Suprapubic skin (tissue), 4 donors: ENCODE results near the gene MOB3A. TPM values are rescaled to one million over a fixed set of nuclear protein-coding genes. Genes with fewer than 3 reads are reported as not detected.

Experiments
- DNase-seq, 2 donors: peaks; one replicate each; pipeline ENCODE4 v3.0.0-alpha.2; 2019; ENCODE audit warnings: low spot score in 2 of 2
- H3K27ac ChIP-seq: fragments of 200-600 bp; sonication (generic); one replicate; pipeline ENCODE4 v1.5.1; 2019
- H3K27me3 ChIP-seq: fragments of 200-600 bp; sonication (generic); one replicate; pipeline ENCODE4 v1.5.1; 2019
- H3K36me3 ChIP-seq: fragments of 200-600 bp; sonication (generic); one replicate; pipeline ENCODE4 v1.5.1; 2019
- H3K4me1 ChIP-seq: fragments of 200-600 bp; sonication (generic); one replicate; pipeline ENCODE4 v1.5.1; 2019
- H3K4me3 ChIP-seq: fragments of 200-600 bp; sonication (generic); one replicate; pipeline ENCODE4 v1.5.1; 2019; ENCODE audit warnings: mild to moderate bottlenecking
- H3K9me3 ChIP-seq: fragments of 200-600 bp; sonication (generic); one replicate; pipeline ENCODE4 v1.5.1; 2019
- EP300 ChIP-seq: sonication (generic); formaldehyde crosslinking; IDR thresholded peaks from one replicate; pipeline ENCODE4 v1.6.1; 2017; ENCODE audit warnings: antibody characterized with exemption
- POLR2A ChIP-seq, 2 donors: fragments of 450-650 bp; IDR thresholded peaks; one replicate each; pipeline ENCODE4 v1.6.1; 2017; ENCODE audit warnings: antibody characterized with exemption in 2 of 2, mild to moderate bottlenecking in 2 of 2, moderate library complexity in 2 of 2
- POLR2AphosphoS5 ChIP-seq, 3 donors: sonication (generic); formaldehyde crosslinking; IDR thresholded peaks; one replicate each; pipeline ENCODE4 v1.6.1; 2017; ENCODE audit warnings: antibody characterized with exemption in 3 of 3
- WGBS: methylation state at CpG from one replicate; pipeline ENCODE4 v1.1.5; 2018; 5-methylcytosine and 5-hydroxymethylcytosine counted together
- total RNA-seq, 4 donors: library from RNA; depleted of rRNA; stranded (reverse); fragments of >200 nt; gene quantifications; one replicate each; pipeline ENCODE4 v1.1.0, GENCODE V29; 2016
- TF ChIP-seq, protein P1 (sequence below), 2 donors: fragments of 200-600 bp in 1 of 2; fragments of 450-650 bp in 1 of 2; sonication (generic) in 1 of 2; IDR thresholded peaks; one replicate each; pipeline ENCODE4 v1.5.1; 2016 to 2019; ENCODE audit warnings: antibody characterized with exemption in 2 of 2, mild to moderate bottlenecking in 1 of 2, moderate library complexity in 1 of 2

The MOB3A gene
- total RNA-seq, 4 donors from 2014 or later = 23.7 to 29.4 (median 28.1) TPM

DNA sequence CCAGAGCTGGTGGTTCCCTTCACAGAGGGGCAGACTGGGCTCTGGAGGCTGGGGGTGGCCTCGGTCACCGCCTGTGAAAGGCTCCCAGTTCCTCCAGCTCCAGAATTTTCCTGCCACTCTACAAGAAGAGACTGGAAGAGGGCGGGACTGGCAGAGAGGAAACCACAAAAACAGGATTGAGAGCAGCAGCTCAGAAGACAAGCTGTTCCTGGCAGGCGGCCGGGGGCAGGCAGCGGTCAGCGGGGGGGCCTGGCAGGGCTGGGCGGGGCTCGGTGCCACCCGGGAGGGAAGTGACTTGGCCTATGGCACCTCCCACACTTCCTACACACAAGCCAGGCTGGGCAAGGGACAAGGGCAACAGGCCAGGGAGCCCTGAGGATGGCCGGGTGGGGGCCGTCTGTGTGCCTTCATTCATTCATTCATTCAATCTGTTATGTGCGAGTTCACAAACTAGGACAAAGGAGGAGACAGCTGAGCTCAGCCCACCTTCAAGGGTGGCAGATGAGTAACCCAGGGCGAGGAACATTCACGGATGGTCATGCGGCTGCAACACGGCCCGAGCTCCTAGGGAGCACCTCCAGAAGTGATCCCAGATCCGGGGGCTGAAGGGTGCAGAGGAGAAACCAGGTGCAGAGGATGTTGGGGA lies 63.7 kb downstream of the MOB3A start:
- WGBS = 2% methylated on average over 17 of the region's 19 CpGs
- Histone ChIP-seq H3K9me3 (peaks cover 6% of the 10 kb centered on the region), H3K4me3 (peak overlapping the region; percentile 36), H3K4me1 (peaks cover 65% of the 10 kb centered on the region), H3K36me3 (no peaks in the 10 kb centered on the region), H3K27ac (peak overlapping the region; percentile 97), H3K27me3 (no peaks in the 10 kb centered on the region)
- TF ChIP-seq POLR2A (IDR thresholded peaks at IDR 0.05) (no peak), EP300 (peak; percentile 56), POLR2AphosphoS5 (IDR thresholded peaks at IDR 0.05) (peak; percentile 67 to 97 (median 95))
- TF ChIP-seq, protein P1, sequence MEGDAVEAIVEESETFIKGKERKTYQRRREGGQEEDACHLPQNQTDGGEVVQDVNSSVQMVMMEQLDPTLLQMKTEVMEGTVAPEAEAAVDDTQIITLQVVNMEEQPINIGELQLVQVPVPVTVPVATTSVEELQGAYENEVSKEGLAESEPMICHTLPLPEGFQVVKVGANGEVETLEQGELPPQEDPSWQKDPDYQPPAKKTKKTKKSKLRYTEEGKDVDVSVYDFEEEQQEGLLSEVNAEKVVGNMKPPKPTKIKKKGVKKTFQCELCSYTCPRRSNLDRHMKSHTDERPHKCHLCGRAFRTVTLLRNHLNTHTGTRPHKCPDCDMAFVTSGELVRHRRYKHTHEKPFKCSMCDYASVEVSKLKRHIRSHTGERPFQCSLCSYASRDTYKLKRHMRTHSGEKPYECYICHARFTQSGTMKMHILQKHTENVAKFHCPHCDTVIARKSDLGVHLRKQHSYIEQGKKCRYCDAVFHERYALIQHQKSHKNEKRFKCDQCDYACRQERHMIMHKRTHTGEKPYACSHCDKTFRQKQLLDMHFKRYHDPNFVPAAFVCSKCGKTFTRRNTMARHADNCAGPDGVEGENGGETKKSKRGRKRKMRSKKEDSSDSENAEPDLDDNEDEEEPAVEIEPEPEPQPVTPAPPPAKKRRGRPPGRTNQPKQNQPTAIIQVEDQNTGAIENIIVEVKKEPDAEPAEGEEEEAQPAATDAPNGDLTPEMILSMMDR (IDR thresholded peaks at IDR 0.05) = no peak
- DNase-seq = peak; percentile 98

DNA sequence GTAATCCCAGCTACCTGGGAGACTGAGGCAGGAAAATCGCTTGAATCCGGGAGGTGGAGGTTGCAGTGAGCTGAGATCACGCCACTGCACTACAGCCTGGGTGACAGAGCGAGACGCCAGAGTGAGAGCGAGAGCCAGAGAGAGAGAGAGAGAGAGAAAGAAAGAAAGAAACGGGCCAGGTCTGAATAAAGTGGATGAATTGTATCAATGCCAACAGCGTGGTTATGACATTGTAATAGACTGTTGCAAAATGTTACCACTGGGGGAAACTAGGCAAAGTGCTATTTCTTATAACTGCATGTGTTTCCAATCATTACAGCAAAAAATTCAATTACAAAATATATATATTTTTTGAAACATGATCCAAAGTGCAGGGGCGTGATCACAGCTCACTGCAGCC lies 68.8 kb downstream of the MOB3A start:
- Histone ChIP-seq H3K9me3 (peaks cover 3% of the 10 kb centered on the region), H3K4me3 (no peak overlapping the region), H3K27ac (no peak overlapping the region), H3K36me3 (no peaks in the 10 kb centered on the region), H3K27me3 (no peaks in the 10 kb centered on the region), H3K4me1 (peaks cover 44% of the 10 kb centered on the region)
- DNase-seq = no peak
- peak in 2 of 3 donors; percentile 32 to 78 for TF ChIP-seq POLR2AphosphoS5 (IDR thresholded peaks at IDR 0.05)
- TF ChIP-seq, protein P1 (IDR thresholded peaks at IDR 0.05) = no peak
- WGBS = 49% methylated on average over 9 of the region's 9 CpGs

DNA sequence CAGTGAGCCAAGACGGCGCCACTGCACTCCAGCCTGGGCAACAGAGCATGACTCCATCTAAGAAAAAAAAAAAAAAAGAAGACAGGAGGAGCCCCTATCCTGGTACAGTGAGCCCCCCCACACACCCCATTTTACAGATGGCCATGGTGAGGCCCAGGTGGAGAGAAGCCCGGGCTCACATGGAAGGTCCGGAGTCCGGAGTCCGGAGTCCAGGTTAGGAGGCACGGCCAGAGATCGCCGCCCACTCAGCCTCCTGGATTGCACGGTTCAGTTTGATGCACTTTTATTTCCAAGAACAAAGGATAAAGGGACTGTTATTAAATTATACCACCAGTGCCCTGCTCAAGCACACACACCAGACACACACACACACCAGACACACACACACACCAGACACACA lies 69.4 kb downstream of the MOB3A start:
- H3K27ac ChIP-seq = no peak overlapping the region
- WGBS = 86% methylated on average over 10 of the region's 10 CpGs

DNA sequence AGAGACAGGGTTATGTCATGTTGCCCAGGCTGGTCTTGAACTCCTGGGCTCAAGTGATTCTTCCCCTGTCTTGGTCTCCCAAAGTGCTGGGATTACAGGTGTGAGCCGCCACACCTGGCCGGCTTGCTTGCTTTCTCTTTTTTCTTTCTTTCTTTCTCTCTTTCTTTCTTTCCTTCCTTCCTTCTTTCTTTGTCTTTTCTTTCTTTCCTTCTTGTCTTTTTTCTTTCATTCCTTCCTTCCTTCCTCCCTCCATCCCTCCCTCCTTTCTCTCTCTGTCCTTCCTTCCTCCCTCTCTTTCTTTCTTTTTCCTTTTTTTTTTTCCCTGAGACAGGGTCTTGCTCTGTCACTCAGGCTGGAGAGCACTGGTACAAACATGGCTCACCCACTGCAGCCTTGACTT lies 73.8 kb downstream of the MOB3A start:
- Histone ChIP-seq H3K4me1 (peaks cover 15% of the 10 kb centered on the region), H3K27me3 (no peaks in the 10 kb centered on the region), H3K36me3 (no peaks in the 10 kb centered on the region), H3K27ac (no peak overlapping the region), H3K9me3 (peaks cover 3% of the 10 kb centered on the region), H3K4me3 (no peak overlapping the region)
- WGBS = 93% methylated on average over 2 of the region's 2 CpGs
- no peak for DNase-seq
- TF ChIP-seq POLR2AphosphoS5 (IDR thresholded peaks at IDR 0.05) = no peak
- TF ChIP-seq, protein P1 (IDR thresholded peaks at IDR 0.05) = no peak
- TF ChIP-seq POLR2A (IDR thresholded peaks at IDR 0.05) = no peak
- TF ChIP-seq EP300 = no peak

More for the DNA sequence above, 69.4 kb downstream of the MOB3A start:
- Histone ChIP-seq H3K4me3 (no peak overlapping the region), H3K4me1 (peaks cover 38% of the 10 kb centered on the region), H3K9me3 (peaks cover 3% of the 10 kb centered on the region), H3K27me3 (no peaks in the 10 kb centered on the region), H3K36me3 (no peaks in the 10 kb centered on the region)
- no peak for TF ChIP-seq EP300
- TF ChIP-seq, protein P1 (IDR thresholded peaks at IDR 0.05) = no peak
- DNase-seq = no peak

DNA sequence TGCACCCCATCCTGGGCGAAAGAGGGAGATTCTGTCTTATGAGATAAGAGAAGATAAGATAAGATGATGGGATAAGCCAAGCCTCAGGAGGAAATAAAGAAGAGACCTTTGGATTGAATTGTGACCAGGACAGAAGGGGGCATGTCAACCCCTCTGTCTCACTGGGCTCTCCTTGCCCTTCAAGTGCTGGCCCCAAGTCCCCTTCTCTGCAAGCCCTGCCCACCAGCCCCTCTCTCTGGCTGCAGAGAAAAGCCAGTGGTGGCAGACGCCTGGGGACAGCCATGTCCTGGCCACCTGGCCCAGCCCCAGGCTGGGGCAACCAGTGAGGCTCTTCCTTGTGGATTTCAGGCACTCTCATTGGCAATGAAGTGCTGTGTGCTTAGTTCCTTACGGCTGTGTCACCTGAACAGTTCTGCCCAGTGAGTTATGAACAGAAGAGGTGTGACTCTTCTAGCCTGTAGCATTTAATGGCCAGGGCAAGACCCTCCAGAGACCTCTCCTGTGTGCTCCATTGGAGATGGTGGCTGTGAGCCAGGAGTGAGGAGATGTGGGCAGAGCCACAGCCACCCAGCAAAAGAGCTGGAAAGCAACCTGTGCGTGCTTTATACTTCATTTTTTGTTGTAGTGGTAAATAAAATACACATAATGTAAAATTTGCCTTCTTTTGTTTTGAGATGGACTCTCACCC lies 74.5 kb downstream of the MOB3A start:
- H3K4me1 ChIP-seq = peaks cover 13% of the 10 kb centered on the region
- peaks cover 3% of the 10 kb centered on the region for H3K9me3 ChIP-seq
- TF ChIP-seq POLR2A (IDR thresholded peaks at IDR 0.05) (no peak), EP300 (no peak), POLR2AphosphoS5 (IDR thresholded peaks at IDR 0.05) (no peak)
- TF ChIP-seq, protein P1 (IDR thresholded peaks at IDR 0.05) = no peak
- H3K36me3 ChIP-seq = no peaks in the 10 kb centered on the region
- H3K27ac ChIP-seq = no peak overlapping the region
- no peak overlapping the region for H3K4me3 ChIP-seq
- WGBS = 76% methylated on average over 4 of the region's 4 CpGs
- no peak for DNase-seq
- no peaks in the 10 kb centered on the region for H3K27me3 ChIP-seq
